ENCODE results near the gene DUSP22.

DNA sequence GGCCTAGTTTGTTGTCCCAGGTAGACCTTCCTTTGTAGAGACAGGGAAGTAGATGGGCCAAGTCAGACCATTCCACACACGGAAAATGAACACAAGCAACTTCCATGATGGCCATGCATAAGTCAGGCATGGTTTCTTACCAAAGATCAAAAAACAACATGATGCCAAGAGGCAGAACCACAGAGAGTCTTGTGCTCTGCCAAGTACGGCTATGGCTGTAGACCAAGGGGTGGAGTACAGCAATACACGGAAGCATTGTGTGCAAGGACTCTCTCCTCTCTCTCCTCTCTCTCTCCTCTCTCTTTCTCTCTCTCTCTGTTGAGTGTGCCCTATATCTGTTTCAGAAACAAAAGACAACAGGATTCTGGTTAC lies 4.8 kb upstream of the DUSP22 start:
- TF ChIP-seq CTCF (IDR thresholded peaks at IDR 0.05; ENCODE audit: poor library complexity) (no peak), EZH2 (IDR thresholded peaks at IDR 0.05; ENCODE audit: borderline replicate concordance) (no peak), EZH2phosphoT487 (IDR thresholded peaks at IDR 0.05; ENCODE audit: low read depth, severe bottlenecking, unreplicated experiment) (no peak)

Measured in hepatocyte (in vitro differentiated cells).